ENCODE results near the gene PGP. TPM values are rescaled to one million over a fixed set of nuclear protein-coding genes. Genes with fewer than 3 reads are reported as not detected.

PGP gene
- total RNA-seq, 1 experiment from 2014 or later = 48.7 TPM

DNA sequence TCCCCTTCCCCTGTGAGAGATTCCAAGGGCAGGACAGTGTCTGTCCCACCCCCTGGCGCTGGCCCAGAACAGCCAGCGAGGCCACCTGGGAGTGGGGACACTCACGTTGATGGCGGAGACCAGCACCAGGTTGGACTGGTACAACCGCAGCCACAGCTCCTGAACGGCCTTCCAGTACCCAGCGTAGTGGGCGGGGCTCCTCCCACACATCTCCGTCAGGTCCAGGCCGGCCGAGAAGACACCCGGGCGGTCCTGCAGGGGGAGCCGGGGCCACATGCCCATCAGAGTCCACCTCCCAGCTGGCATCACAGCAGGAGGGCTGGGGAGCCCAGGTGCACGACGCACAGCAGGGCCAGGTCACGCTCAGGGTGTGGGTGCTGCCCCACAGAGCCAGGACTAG lies 29.7 kb upstream of the PGP start:
- intact Hi-C loops (cut with micrococcal nuclease; ENCODE audit: unreplicated experiment) = no loop called here
- POLR2A ChIA-PET = no interaction called here
- Histone ChIP-seq H3K4me1 (ENCODE audit: control insufficient read depth, insufficient read depth, low read length) (peaks cover 2% of the 10 kb centered on the region; the same call in 1 of the 2 replicates), H3K27me3 (ENCODE audit: control insufficient read depth, insufficient read depth, low read length) (no peaks in the 10 kb centered on the region), H3K36me3 (ENCODE audit: control insufficient read depth, insufficient read depth, low read length) (peaks cover 2% of the 10 kb centered on the region), H3K4me3 (ENCODE audit: low read depth in 2 of 2, low read length in 2 of 2) (no peak overlapping the region), H3K27ac (ENCODE audit: low read length) (no peak overlapping the region), H3K9me3 (ENCODE audit: control insufficient read depth, insufficient read depth, low read depth, low read length) (no peaks in the 10 kb centered on the region)
- in situ Hi-C loops (cut with HindIII; ENCODE audit: low pct_unique_long_range_greater_than_20kb, low sequenced_read_pairs) = no loop called here
- peak; percentile 36 for ATAC-seq
- TF ChIP-seq TCF7L2 (IDR thresholded peaks at IDR 0.05; ENCODE audit: low read depth, low read length) = no peak
- TF ChIP-seq CTCF (IDR thresholded peaks at IDR 0.05) = peak; percentile 51; the same call in 1 of the 2 replicates
- BruUV-seq (replicated peaks) = no TSS peak
- CTCF ChIA-PET = no interaction called here
- DNase-seq (ENCODE audit: low read depth, low spot score) = no peak

DNA sequence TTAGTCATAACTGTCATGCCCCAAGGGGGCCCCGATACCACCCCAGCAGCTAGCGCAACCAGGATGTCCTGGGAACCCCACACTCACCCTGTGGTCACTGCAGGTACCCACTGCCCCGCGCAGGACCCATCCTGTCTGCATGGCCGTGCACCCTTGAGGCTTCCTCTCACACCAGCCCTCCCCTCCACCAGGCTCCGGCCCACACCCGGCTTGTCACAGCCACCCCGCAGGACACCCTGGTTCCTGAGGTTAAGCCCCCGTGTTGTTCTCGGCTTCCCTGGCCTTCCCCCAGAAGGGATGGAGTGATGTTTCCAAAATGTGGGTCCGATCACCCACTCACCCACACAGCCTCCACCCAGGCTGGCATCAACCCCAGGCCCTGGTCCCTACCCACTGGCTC lies 29.1 kb upstream of the PGP start:
- CTCF ChIA-PET = no interaction called here
- Histone ChIP-seq H3K9me3 (ENCODE audit: control insufficient read depth, insufficient read depth, low read depth, low read length) (no peaks in the 10 kb centered on the region), H3K4me3 (ENCODE audit: low read depth in 2 of 2, low read length in 2 of 2) (no peak overlapping the region), H3K27me3 (ENCODE audit: control insufficient read depth, insufficient read depth, low read length) (no peaks in the 10 kb centered on the region), H3K27ac (ENCODE audit: low read length) (no peak overlapping the region), H3K4me1 (ENCODE audit: control insufficient read depth, insufficient read depth, low read length) (peaks cover 3% of the 10 kb centered on the region; the same call in 1 of the 2 replicates), H3K36me3 (ENCODE audit: control insufficient read depth, insufficient read depth, low read length) (peaks cover 2% of the 10 kb centered on the region)
- no TSS peak for BruUV-seq (replicated peaks)
- no peak for DNase-seq (ENCODE audit: low read depth, low spot score)
- in situ Hi-C loops (cut with HindIII; ENCODE audit: low pct_unique_long_range_greater_than_20kb, low sequenced_read_pairs) (no loop called here), intact Hi-C loops (cut with micrococcal nuclease; ENCODE audit: unreplicated experiment) (no loop called here)
- POLR2A ChIA-PET = no interaction called here
- TF ChIP-seq TCF7L2 (IDR thresholded peaks at IDR 0.05; ENCODE audit: low read depth, low read length) (no peak), CTCF (IDR thresholded peaks at IDR 0.05) (no peak)
- ATAC-seq = no peak

DNA sequence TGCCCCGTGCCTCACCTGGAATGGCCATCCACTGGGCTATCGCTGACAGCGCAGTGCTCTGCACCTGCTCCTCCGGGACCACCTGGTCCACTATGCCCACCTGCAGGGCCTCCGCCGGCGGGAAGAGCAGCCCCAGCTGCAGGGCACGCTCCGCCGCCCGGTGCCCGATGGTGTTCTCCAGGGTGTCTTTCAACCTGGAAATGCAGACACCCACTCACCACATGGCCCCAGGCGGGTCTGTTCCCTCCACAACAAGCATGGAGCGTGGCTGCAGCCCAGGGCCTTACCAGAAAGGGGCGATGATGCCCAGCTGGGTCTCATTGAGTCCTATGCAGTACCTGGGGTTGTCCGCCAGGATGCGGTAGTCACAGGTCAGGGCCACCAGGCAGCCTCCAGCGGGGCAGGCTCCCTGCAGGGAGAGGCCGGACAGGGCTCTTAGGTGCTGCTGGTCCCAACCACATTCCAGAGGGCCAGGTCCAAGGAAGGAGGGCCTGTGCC lies 28.4 kb upstream of the PGP start:
- no peaks in the 10 kb centered on the region for H3K9me3 ChIP-seq (ENCODE audit: control insufficient read depth, insufficient read depth, low read depth, low read length)
- intact Hi-C loops (cut with micrococcal nuclease; ENCODE audit: unreplicated experiment) (no loop called here), in situ Hi-C loops (cut with HindIII; ENCODE audit: low pct_unique_long_range_greater_than_20kb, low sequenced_read_pairs) (no loop called here)
- H3K27me3 ChIP-seq (ENCODE audit: control insufficient read depth, insufficient read depth, low read length) = no peaks in the 10 kb centered on the region
- no TSS peak for BruUV-seq (replicated peaks)
- no peak overlapping the region for H3K27ac ChIP-seq (ENCODE audit: low read length)
- H3K4me3 ChIP-seq (ENCODE audit: low read depth in 2 of 2, low read length in 2 of 2) = no peak overlapping the region
- peak; percentile 45; the same call in 1 of the 2 replicates for TF ChIP-seq CTCF (IDR thresholded peaks at IDR 0.05)
- TF ChIP-seq TCF7L2 (IDR thresholded peaks at IDR 0.05; ENCODE audit: low read depth, low read length) = no peak
- peaks cover 3% of the 10 kb centered on the region; the same call in 1 of the 2 replicates for H3K4me1 ChIP-seq (ENCODE audit: control insufficient read depth, insufficient read depth, low read length)
- ATAC-seq (peak; percentile 9; the same call in 1 of the 2 replicates), DNase-seq (ENCODE audit: low read depth, low spot score) (no peak)
- POLR2A ChIA-PET = no interaction called here
- H3K36me3 ChIP-seq (ENCODE audit: control insufficient read depth, insufficient read depth, low read length) = peaks cover 2% of the 10 kb centered on the region
- CTCF ChIA-PET = no interaction called here
